ENCODE results near the gene GHRL.

DNA sequence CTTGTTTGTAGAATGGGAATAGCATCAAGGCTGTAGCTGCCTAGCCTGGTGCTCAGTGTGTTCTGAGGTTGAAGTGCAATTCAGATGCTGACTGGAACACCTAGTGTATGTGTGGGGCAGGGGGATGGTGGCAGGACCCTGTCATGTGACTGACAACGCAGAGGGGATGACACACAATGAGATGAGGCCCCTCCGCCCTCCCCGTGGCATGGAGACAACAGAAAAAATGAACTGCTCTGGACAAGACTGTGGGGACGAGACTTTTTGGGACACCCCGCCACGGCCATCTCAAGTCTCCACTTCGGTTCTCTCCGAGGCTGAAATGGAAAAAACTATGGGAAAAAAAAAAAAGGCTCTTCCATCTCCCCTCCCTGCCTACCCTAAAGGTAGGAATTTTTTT, 38.6 kb upstream of the GHRL start:
- no peak for TF ChIP-seq TAF1 (IDR thresholded peaks at IDR 0.05; ENCODE audit: borderline replicate concordance, low read depth, low read length)
- TF ChIP-seq POLR2AphosphoS5 (IDR thresholded peaks at IDR 0.05; ENCODE audit: low read depth, low read length), result no peak
- TF ChIP-seq POLR2A (IDR thresholded peaks at IDR 0.05; ENCODE audit: low read depth, low read length), result no peak
